Ectodermal cell (in vitro differentiated cells): ENCODE results near the gene IDH1.

Experiments
- H3K27ac ChIP-seq: 2 replicates; pipeline ENCODE4 v1.7.0; 2013; ENCODE audit warnings: mild to moderate bottlenecking, low read depth, low read length; ENCODE audit not compliant: insufficient read depth, poor library complexity, severe bottlenecking
- H3K27me3 ChIP-seq: 2 replicates; pipeline ENCODE4 v1.7.0; 2013; ENCODE audit warnings: mild to moderate bottlenecking, low read length; ENCODE audit not compliant: insufficient read depth, control insufficient read depth, poor library complexity, severe bottlenecking
- H3K36me3 ChIP-seq: one replicate; pipeline ENCODE4 v1.7.0; 2013; ENCODE audit warnings: low read length; ENCODE audit not compliant: control insufficient read depth, insufficient read depth
- H3K4me1 ChIP-seq: one replicate; pipeline ENCODE4 v1.7.0; 2013; ENCODE audit warnings: low read length; ENCODE audit not compliant: control insufficient read depth, insufficient read depth
- H3K4me3 ChIP-seq: 2 replicates; pipeline ENCODE4 v1.7.0; 2013; ENCODE audit warnings: low read depth, low read length, control low read depth; ENCODE audit not compliant: insufficient read depth
- H3K9me3 ChIP-seq: 2 replicates; pipeline ENCODE4 v1.7.0; 2013; ENCODE audit warnings: mild to moderate bottlenecking, low read length, moderate library complexity; ENCODE audit not compliant: control insufficient read depth
- WGBS, 2 experiments: methylation state at CpG; one replicate each; pipeline ENCODE4 v1.1.7; 2013; ENCODE audit warnings: missing lambda C conversion rate in 2 of 2; 5-methylcytosine and 5-hydroxymethylcytosine counted together

Gene IDH1

DNA sequence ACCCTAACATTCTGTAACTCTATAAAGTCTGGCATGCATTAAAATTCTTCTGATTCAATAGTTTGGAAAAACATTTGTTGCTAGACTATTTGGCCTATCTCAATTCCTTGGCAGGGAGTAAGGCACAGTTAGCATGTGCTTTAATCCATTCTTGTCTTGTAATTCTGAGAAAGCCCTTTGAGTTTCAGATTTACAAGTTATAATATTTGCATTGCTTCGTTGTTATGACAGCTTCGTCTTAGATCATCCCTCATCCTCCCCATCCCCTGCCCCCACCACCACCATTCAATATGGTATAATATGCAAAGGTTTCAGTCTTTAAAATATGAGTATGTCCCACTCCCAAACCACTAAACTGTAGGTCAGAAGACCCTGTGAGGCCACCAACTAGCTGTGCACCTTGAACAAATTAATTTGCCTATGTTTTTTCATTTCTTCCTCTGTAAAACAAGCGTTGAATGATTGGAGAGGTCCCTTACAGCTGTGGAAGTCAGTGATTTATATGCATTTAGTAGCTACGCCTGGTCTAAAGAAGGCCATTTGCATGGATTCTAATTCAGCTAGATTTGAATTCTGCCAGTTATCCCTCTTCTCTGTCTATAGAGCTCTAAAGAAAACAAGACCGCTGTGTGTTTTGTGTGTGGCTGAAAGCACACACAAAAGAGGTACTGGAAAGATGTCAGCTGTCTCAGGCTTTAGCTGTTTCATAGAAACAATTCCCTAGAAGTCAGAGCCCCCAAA, 65.6 kb downstream of the IDH1 start:
- no peaks in the 10 kb centered on the region for H3K36me3 ChIP-seq
- H3K4me1 ChIP-seq: peaks cover 41% of the 10 kb centered on the region
- H3K27me3 ChIP-seq: no peaks in the 10 kb centered on the region
- H3K9me3 ChIP-seq: no peaks in the 10 kb centered on the region
- whole genome bisulfite sequencing, 2 experiments: 51 to 75% methylated on average over 3 of the region's 5 CpGs
- H3K4me3 ChIP-seq: no peak overlapping the region
- peak overlapping the region; percentile 91 for H3K27ac ChIP-seq

DNA sequence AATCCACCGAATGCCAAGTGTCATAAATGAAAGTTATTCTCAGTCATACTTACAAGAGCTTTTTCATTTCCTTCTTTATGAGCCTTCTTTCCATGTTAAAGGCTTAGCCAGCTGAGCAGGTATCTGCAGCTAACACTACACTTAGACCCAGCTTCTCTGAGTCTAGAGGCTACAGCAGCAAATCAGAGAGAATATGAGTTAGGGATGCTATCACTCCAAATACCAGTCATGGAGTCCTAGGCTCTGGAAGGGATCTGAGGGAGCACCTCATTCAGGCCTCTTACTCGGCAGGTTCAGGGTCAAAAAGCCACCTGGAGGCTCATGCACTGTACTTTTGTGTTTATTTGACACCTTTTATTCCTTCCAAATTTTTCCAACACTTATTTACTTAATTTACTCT, 68.0 kb downstream of the IDH1 start:
- H3K9me3 ChIP-seq: no peaks in the 10 kb centered on the region
- 87 to 93% methylated on average over 2 of the region's 2 CpGs for WGBS, 2 experiments
- H3K27ac ChIP-seq: no peak overlapping the region
- H3K27me3 ChIP-seq: no peaks in the 10 kb centered on the region
- H3K36me3 ChIP-seq: no peaks in the 10 kb centered on the region
- no peak overlapping the region for H3K4me3 ChIP-seq
- peaks cover 50% of the 10 kb centered on the region for H3K4me1 ChIP-seq

DNA sequence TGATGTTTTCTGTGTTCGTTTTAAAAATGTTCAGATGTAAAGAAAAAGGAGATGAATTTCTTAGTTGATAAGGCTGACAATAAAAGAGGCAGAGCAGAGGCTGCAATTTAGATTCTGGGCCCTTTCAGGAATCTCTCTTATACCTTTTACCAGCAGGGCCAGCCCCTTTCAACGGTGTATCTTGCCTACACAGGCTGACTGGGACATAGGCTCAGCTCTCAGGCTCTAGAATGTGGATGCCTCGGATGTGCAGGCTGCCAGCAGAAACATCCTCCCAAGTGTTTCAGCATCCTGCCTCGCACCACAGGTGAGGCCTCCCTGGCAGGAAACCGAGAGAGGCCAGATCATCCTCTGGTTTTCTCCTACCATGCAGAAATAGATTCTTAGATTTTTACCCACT, 68.4 kb downstream of the IDH1 start:
- Histone ChIP-seq H3K27me3 (no peaks in the 10 kb centered on the region), H3K27ac (no peak overlapping the region), H3K4me3 (no peak overlapping the region), H3K36me3 (no peaks in the 10 kb centered on the region), H3K4me1 (peaks cover 50% of the 10 kb centered on the region), H3K9me3 (no peaks in the 10 kb centered on the region)
- 61 to 67% methylated on average over 5 of the region's 5 CpGs for WGBS, 2 experiments
